Colonic mucosa (tissue), 4 donors: ENCODE measurements around the gene EPHA5. TPM values are rescaled to one million over a fixed set of nuclear protein-coding genes. Genes with fewer than 3 reads are reported as not detected.

Source experiments
- DNase-seq: peaks from one replicate; pipeline ENCODE4 v3.0.0-alpha.2; 2020
- H3K27ac ChIP-seq: fragments of 200-600 bp; one replicate; pipeline ENCODE4 v1.8.0; 2021
- H3K27me3 ChIP-seq: fragments of 200-600 bp; one replicate; pipeline ENCODE4 v1.8.0; 2021
- H3K36me3 ChIP-seq: fragments of 200-600 bp; one replicate; pipeline ENCODE4 v1.8.0; 2021
- H3K4me1 ChIP-seq: fragments of 200-600 bp; one replicate; pipeline ENCODE4 v1.8.0; 2021; ENCODE audit warnings: mild to moderate bottlenecking
- H3K4me3 ChIP-seq: fragments of 200-600 bp; one replicate; pipeline ENCODE4 v1.8.0; 2021
- H3K9ac ChIP-seq, 2 donors: one replicate each; pipeline ENCODE4 v1.7.0; 2013; ENCODE audit warnings: control low read depth in 2 of 2, low read depth in 2 of 2, low read length in 2 of 2
- H3K9me3 ChIP-seq: fragments of 200-600 bp; one replicate; pipeline ENCODE4 v1.8.0; 2021
- intact Hi-C: fragments of 100-400 bp; cut with DNase I; formaldehyde crosslinking; loops from one replicate; pipeline ENCODE4 v1.14.1; 2022
- total RNA-seq, 2 donors: library from RNA; stranded (reverse); fragmentation: NEBNext Ultra II Directional in 1 of 2; extraction: Animal tissue kit (Norgen Biotek cat#: 25700) in 1 of 2; gene quantifications; one replicate each; pipeline ENCODE4 v1.2.1, GENCODE V29; 2021
- TF ChIP-seq, protein P1 (sequence below): fragments of 200-600 bp; IDR thresholded peaks from one replicate; pipeline ENCODE4 v1.8.0; 2022; ENCODE audit warnings: antibody characterized with exemption, mild to moderate bottlenecking
- donor health status: healthy.
- donor health status: DM: no; HTN: no; CAD: no.
- donor health status: DM: no; HTN: no; CAD: no.

Gene EPHA5
- total RNA-seq, 2 donors from 2014 or later, result 0.07 to 0.13 TPM

DNA sequence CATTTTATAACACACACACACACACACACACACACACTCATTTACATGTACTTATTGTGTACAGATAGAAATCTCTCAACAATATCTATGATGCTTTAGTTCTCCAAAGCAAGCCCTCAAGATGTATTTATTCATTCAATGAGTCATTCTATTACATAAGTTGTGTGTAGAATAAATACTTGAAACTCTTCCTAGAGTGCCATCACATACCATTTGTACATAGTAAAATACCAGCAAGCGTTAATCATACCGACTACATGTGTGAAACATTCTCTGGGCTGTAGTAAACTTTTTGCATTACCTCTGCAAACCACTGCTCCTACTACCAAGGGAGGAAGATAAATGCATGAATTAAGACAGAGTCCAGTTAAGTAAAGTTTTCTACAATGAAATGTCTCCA, 70.9 kb downstream of the EPHA5 start:
- Histone ChIP-seq H3K9me3 (no peaks in the 10 kb centered on the region), H3K36me3 (no peaks in the 10 kb centered on the region), H3K27ac (no peak overlapping the region), H3K4me3 (no peak overlapping the region), H3K4me1 (no peaks in the 10 kb centered on the region), H3K9ac (no peak overlapping the region), H3K27me3 (no peaks in the 10 kb centered on the region)
- intact Hi-C loops, result no loop called here
- TF ChIP-seq, protein P1, sequence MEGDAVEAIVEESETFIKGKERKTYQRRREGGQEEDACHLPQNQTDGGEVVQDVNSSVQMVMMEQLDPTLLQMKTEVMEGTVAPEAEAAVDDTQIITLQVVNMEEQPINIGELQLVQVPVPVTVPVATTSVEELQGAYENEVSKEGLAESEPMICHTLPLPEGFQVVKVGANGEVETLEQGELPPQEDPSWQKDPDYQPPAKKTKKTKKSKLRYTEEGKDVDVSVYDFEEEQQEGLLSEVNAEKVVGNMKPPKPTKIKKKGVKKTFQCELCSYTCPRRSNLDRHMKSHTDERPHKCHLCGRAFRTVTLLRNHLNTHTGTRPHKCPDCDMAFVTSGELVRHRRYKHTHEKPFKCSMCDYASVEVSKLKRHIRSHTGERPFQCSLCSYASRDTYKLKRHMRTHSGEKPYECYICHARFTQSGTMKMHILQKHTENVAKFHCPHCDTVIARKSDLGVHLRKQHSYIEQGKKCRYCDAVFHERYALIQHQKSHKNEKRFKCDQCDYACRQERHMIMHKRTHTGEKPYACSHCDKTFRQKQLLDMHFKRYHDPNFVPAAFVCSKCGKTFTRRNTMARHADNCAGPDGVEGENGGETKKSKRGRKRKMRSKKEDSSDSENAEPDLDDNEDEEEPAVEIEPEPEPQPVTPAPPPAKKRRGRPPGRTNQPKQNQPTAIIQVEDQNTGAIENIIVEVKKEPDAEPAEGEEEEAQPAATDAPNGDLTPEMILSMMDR, result no peak
- DNase-seq, result no peak

- TF ChIP-seq, protein P1, result no peak
- Histone ChIP-seq H3K27ac (no peak overlapping the region), H3K9me3 (no peaks in the 10 kb centered on the region), H3K4me1 (no peaks in the 10 kb centered on the region), H3K36me3 (no peaks in the 10 kb centered on the region), H3K9ac (no peak overlapping the region), H3K4me3 (no peak overlapping the region), H3K27me3 (no peaks in the 10 kb centered on the region)
- intact Hi-C loops, result no loop called here
- no peak for DNase-seq
These were observed 72.6 kb downstream of the EPHA5 start for GRCh38 chr4:65597697-65598096.

DNA sequence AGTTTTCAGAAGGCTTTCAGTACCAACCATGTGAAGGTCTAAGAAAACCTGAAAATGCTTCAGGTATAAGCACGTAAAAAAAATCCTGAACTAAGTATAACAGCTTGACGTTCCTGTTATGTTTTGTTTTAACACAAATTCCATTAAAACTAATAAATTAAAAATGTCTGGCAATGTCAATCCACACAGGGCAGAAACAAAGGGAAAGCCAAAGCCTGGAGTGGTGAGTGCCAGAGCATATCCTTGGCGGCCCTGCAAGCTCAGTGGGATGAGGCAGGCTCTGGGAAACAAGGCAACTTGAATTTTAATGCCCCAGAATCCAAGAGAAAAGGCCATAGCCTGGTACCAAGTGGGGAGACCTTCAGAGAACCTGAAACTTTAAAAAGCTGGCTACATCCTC, 78.2 kb downstream of the EPHA5 start:
- Histone ChIP-seq H3K36me3 (no peaks in the 10 kb centered on the region), H3K4me3 (no peak overlapping the region), H3K9me3 (no peaks in the 10 kb centered on the region), H3K9ac (no peak overlapping the region), H3K4me1 (no peaks in the 10 kb centered on the region), H3K27ac (no peak overlapping the region), H3K27me3 (no peaks in the 10 kb centered on the region)
- no peak for DNase-seq
- TF ChIP-seq, protein P1, result no peak
- intact Hi-C loops, result no loop called here

- no peaks in the 10 kb centered on the region for H3K36me3 ChIP-seq
- H3K9ac ChIP-seq, result no peak overlapping the region
- no peak overlapping the region for H3K27ac ChIP-seq
- H3K4me3 ChIP-seq, result no peak overlapping the region
- no peaks in the 10 kb centered on the region for H3K4me1 ChIP-seq
- TF ChIP-seq, protein P1, result no peak
- H3K27me3 ChIP-seq, result no peaks in the 10 kb centered on the region
- H3K9me3 ChIP-seq, result no peaks in the 10 kb centered on the region
- intact Hi-C loops, result no loop called here
- DNase-seq, result no peak
These were observed 80.4 kb downstream of the EPHA5 start for GRCh38 chr4:65589921-65590320.

- no peak overlapping the region for H3K9ac ChIP-seq
- no peaks in the 10 kb centered on the region for H3K36me3 ChIP-seq
- TF ChIP-seq, protein P1, result no peak
- H3K9me3 ChIP-seq, result no peaks in the 10 kb centered on the region
- DNase-seq, result no peak
- no peaks in the 10 kb centered on the region for H3K27me3 ChIP-seq
- no peak overlapping the region for H3K27ac ChIP-seq
- intact Hi-C loops, result no loop called here
- H3K4me1 ChIP-seq, result no peaks in the 10 kb centered on the region
- H3K4me3 ChIP-seq, result no peak overlapping the region
These were observed 81.0 kb downstream of the EPHA5 start for GRCh38 chr4:65589331-65589730.

GRCh38 chr4:65580551-65580950, 89.7 kb downstream of the EPHA5 start:
- no peaks in the 10 kb centered on the region for H3K4me1 ChIP-seq

More at GRCh38 chr4:65580551-65580950, 89.7 kb downstream of the EPHA5 start:
- H3K9me3 ChIP-seq, result no peaks in the 10 kb centered on the region
- DNase-seq, result no peak
- no peak overlapping the region for H3K27ac ChIP-seq
- TF ChIP-seq, protein P1, result no peak
- H3K27me3 ChIP-seq, result no peaks in the 10 kb centered on the region
- H3K36me3 ChIP-seq, result no peaks in the 10 kb centered on the region
- no peak overlapping the region for H3K4me3 ChIP-seq
- intact Hi-C loops, result no loop called here
- H3K9ac ChIP-seq, result no peak overlapping the region
